ENCODE data around the gene MECP2.

- no peak for TF ChIP-seq CTCF (IDR thresholded peaks at IDR 0.05)
- no peak for TF ChIP-seq POLR2A (IDR thresholded peaks at IDR 0.05)
Measured at GRCh38 chrX:154120567-154120966, 23.1 kb upstream of the MECP2 start.

Measured in breast epithelium (tissue), 3 donors.